IPS-20b (cell line): ENCODE results near the gene ZNF597.

Source experiments
- H3K27ac ChIP-seq: one replicate; pipeline ENCODE4 v1.5.1; 2013; ENCODE audit warnings: low read length
- H3K27me3 ChIP-seq: 2 replicates; pipeline ENCODE4 v1.6.1; 2013; ENCODE audit warnings: mild to moderate bottlenecking, low read length, inconsistent platforms; ENCODE audit not compliant: insufficient read depth
- H3K36me3 ChIP-seq: 2 replicates; pipeline ENCODE4 v1.6.1; 2013; ENCODE audit warnings: low read depth, mild to moderate bottlenecking, inconsistent platforms, low read length, moderate library complexity; ENCODE audit not compliant: insufficient read depth
- H3K4me1 ChIP-seq: 2 replicates; pipeline ENCODE4 v1.6.1; 2013; ENCODE audit warnings: mild to moderate bottlenecking, control low read depth, inconsistent platforms, low read length, moderate library complexity; ENCODE audit not compliant: insufficient read depth
- H3K4me3 ChIP-seq: 2 replicates; pipeline ENCODE4 v1.5.1; 2013; ENCODE audit warnings: mild to moderate bottlenecking, low read length, inconsistent platforms
- H3K9ac ChIP-seq: 2 replicates; pipeline ENCODE4 v1.6.1; 2013; ENCODE audit warnings: low read depth, mild to moderate bottlenecking, inconsistent platforms, low read length, moderate library complexity
- H3K9me3 ChIP-seq: 2 replicates; pipeline ENCODE4 v1.6.1; 2013; ENCODE audit warnings: mild to moderate bottlenecking, low read depth, low read length, inconsistent platforms; ENCODE audit not compliant: insufficient read depth

Gene ZNF597, protein sequence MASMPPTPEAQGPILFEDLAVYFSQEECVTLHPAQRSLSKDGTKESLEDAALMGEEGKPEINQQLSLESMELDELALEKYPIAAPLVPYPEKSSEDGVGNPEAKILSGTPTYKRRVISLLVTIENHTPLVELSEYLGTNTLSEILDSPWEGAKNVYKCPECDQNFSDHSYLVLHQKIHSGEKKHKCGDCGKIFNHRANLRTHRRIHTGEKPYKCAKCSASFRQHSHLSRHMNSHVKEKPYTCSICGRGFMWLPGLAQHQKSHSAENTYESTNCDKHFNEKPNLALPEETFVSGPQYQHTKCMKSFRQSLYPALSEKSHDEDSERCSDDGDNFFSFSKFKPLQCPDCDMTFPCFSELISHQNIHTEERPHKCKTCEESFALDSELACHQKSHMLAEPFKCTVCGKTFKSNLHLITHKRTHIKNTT

DNA sequence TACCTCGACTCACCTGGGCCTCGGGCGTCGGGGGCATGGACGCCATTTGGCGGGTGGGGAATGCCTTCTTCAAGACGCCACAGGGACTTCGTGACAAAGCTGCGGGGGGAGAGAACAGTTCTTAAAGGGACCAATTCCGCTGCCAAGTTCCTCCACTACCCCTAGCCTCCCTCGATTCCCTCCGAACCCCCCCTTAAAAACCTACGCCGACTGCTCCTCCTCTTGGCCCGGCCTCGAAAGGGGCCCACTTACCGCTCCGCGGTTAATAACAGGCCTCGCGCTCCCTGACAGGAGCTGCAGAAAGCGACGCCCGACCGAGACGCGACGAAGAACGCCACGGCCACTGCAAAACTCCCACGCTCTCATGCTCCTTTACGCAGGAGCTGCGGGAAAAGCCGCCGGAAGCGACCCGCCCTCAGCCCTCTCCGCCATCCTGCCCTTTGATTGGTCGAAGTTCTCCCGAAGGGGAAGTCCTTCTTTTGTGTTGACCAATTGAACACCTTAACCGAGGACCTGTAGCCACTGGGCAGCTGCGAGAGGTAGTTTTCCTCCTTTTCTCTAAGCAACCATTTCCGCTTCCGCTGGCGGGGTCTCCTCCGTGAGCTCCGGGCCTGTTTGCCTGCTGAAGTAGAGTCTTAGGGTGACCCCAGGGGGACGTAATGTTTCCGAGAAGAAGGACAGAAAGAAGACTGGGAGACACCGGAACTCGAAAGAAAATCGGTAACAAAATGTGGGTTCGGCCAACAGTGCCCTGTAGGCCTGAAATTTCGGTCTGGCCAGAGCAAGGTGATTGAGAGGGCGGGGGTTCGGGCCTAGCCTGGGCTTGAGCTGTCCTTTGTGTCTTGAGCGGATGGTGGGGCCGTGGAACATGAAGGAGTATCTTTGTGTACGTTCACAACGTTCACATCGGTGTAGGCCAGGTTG is at the start of gene ZNF597, which contains the start of gene NAA60:
Gene ZNF597 (minus strand): TSS at position 397 of the 924 bp plus-strand sequence. CDS start 351 bp downstream, at position 46.
Gene NAA60 (plus strand): TSS at position 573 of the 924 bp plus-strand sequence. CDS start 32,548 bp downstream, outside the sequence.
- peaks cover 12% of the 10 kb centered on the region; the same call in 1 of the 2 replicates for H3K36me3 ChIP-seq

DNA sequence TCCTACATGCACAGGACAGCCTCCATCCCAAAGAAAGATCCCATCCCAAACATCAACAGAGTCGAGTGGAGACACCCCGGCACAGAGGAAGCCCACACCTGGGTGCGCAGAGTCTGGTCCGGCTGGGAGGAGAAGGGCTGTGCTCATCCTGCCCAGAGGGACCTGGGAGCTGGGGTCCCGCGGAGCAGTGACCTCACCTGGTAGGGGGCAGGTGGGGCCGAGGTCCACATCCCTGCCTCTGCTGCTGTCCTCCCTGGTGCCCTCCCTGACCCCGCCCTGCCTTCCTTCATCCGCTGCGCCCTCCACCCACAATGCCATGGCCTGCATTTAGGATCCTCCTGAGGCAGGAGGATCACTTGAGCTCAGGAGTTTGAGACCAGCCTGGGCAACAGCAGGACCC is 49.1 kb upstream of the ZNF597 start:
- Histone ChIP-seq H3K4me1 (no peaks in the 10 kb centered on the region), H3K4me3 (no peak overlapping the region), H3K27me3 (no peaks in the 10 kb centered on the region), H3K9ac (no peak overlapping the region), H3K36me3 (no peaks in the 10 kb centered on the region), H3K9me3 (no peaks in the 10 kb centered on the region), H3K27ac (no peak overlapping the region)

More for the DNA sequence above, at the start of gene ZNF597, which contains the start of gene NAA60:
- Histone ChIP-seq H3K27ac (no peak within 1 kb of the TSS), H3K4me1 (no peaks in the 10 kb centered on the region), H3K9me3 (peaks cover 7% of the 10 kb centered on the region; the same call in 1 of the 2 replicates), H3K27me3 (no peaks in the 10 kb centered on the region), H3K9ac (peak within 1 kb of the TSS; percentile 69; the same call in 1 of the 2 replicates), H3K4me3 (peak within 1 kb of the TSS; percentile 88)

DNA sequence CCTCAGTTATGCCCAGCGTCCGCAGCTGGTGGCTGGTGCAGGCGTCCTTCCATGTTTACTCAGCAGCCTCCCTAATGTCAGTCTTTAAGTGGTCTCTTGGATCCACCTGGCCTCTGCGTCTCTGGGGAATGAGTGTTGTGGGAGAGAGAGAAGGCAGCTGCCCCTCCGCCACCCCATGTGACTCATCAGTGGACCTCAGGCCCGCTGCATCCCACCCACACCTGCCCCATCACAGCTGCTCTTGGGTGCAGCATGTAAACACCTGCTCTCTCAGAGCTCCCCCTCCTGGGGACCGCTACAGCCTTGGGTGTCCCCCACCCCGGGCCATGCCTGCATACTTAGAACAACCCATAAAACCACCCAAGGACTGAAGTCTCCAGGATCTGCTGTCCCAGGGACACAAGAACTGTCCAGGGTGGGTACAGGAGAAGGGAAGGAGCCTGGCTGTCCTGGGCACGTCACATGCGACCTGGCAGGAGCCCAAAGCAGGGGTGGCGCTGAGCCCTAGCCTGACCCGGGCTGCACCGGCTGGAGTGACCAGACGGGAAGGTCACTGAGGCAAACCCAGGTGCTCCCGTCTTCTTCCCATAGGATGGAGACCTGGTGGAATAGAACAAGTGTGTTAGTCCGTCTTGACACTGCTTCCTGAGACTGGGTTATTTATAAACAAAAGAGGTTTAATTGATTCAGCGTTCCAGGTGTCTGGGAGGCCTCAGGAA is 47.8 kb upstream of the ZNF597 start:
- H3K27me3 ChIP-seq, result no peaks in the 10 kb centered on the region
- H3K4me3 ChIP-seq, result no peak overlapping the region
- H3K4me1 ChIP-seq, result no peaks in the 10 kb centered on the region
- H3K9ac ChIP-seq, result no peak overlapping the region
- H3K9me3 ChIP-seq, result no peaks in the 10 kb centered on the region
- no peak overlapping the region for H3K27ac ChIP-seq
- H3K36me3 ChIP-seq, result no peaks in the 10 kb centered on the region

DNA sequence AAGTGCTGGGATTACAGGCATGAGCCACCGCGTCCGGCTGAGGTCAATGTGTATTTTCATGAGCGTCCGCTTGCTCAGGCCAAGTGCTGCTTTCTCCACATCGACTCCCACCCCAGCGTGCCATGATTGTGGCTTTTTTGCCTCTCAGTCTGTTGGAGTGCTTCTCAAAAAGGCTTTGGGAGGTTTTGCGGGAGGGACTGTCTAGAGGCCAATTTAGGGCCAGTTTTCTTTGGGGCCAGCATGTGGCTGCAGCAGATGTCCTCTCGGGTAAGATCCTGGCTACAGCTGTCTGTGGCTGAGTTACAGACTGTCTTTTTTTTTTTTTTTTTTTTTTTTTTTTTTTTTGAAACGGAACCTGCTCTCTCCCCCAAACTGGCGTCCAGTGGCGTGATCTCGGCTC is 45.5 kb upstream of the ZNF597 start:
- H3K36me3 ChIP-seq, result peaks cover 16% of the 10 kb centered on the region
- no peak overlapping the region for H3K9ac ChIP-seq
- H3K27ac ChIP-seq, result no peak overlapping the region
- H3K27me3 ChIP-seq, result no peaks in the 10 kb centered on the region
- no peak overlapping the region for H3K4me3 ChIP-seq
- no peaks in the 10 kb centered on the region for H3K4me1 ChIP-seq
- no peaks in the 10 kb centered on the region for H3K9me3 ChIP-seq

DNA sequence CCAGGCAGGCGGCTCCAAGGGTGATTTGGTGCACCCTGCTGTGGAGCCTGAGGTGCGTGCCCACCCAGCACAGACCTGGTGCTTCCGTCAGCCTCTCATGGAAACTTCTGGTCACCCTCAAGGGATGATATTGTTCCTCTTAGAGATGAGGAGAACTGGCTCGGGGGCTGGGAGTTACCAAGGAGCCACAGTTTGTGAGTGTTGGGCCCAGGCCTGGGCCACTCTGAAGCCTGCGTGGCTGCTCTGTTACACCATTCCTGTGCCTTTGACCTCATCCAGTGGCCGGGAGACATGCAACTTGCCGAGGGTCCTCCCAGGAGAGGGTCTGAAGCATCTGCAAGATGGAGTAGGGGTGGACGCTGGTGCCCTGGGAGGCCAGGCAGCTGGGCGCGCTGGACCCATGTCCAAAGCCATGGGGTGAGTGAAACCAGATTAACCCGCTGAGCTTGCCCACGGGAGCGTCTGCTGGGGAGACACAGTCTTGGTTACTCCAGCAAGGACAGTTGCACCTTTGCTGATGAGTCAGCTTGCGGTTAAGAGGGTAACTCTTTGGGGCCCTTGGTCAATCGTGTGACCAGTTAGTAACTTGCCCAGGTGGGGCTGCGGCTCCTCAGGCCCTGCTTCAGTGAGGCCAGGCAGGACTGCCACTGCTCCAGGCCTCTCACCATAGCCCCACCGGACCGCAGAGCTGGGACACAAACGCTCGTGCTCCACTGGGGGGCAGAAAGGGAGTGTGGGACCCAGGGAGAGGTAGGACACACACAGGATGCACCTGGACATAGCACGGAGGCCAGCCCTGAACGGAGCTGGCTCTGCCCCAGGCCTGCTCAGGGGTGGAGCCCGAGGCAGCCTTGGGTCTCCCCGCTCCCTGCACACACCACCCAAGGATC is 44.5 kb upstream of the ZNF597 start:
- no peaks in the 10 kb centered on the region for H3K27me3 ChIP-seq
- no peaks in the 10 kb centered on the region for H3K9me3 ChIP-seq
- no peaks in the 10 kb centered on the region for H3K4me1 ChIP-seq
- no peak overlapping the region for H3K9ac ChIP-seq
- H3K27ac ChIP-seq, result no peak overlapping the region
- H3K36me3 ChIP-seq, result peaks cover 26% of the 10 kb centered on the region
- H3K4me3 ChIP-seq, result no peak overlapping the region

DNA sequence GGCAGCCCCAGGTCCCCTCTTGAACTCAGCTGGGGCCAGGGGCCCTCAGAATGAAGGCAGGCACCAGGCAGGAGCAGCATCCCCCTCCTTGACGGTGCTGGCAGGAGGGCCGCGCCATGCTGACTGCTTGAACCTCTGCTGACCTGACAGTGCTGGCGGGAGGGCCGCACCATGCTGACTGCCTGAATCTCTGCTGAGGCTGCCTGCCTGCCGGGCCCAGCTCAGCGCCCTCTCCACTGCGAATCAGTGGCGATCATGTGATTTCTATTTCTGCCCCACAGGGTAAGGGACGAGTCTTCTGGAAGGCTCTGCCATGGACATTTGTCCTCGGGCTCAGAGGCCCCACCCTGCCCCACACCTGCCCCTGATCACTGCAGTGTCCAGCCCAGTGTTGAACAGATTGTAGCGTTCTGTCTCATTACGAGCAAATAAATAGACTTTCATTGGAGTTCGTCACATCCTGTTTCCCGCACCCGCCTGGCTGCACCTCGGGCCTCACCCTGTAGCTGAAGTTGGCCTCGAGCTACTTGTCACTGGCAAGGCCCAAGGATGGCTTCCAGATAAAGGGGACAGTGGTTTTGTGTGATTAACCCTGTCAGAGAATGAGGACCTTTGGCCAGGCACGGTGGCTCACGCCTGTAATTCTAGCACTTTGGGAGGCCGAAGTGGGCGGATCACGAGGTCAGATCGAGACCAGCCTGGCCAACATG is 43.4 kb upstream of the ZNF597 start:
- H3K27ac ChIP-seq, result no peak overlapping the region
- no peak overlapping the region for H3K4me3 ChIP-seq
- no peaks in the 10 kb centered on the region for H3K27me3 ChIP-seq
- peaks cover 35% of the 10 kb centered on the region for H3K36me3 ChIP-seq
- no peak overlapping the region for H3K9ac ChIP-seq
- no peaks in the 10 kb centered on the region for H3K9me3 ChIP-seq
- no peaks in the 10 kb centered on the region for H3K4me1 ChIP-seq

DNA sequence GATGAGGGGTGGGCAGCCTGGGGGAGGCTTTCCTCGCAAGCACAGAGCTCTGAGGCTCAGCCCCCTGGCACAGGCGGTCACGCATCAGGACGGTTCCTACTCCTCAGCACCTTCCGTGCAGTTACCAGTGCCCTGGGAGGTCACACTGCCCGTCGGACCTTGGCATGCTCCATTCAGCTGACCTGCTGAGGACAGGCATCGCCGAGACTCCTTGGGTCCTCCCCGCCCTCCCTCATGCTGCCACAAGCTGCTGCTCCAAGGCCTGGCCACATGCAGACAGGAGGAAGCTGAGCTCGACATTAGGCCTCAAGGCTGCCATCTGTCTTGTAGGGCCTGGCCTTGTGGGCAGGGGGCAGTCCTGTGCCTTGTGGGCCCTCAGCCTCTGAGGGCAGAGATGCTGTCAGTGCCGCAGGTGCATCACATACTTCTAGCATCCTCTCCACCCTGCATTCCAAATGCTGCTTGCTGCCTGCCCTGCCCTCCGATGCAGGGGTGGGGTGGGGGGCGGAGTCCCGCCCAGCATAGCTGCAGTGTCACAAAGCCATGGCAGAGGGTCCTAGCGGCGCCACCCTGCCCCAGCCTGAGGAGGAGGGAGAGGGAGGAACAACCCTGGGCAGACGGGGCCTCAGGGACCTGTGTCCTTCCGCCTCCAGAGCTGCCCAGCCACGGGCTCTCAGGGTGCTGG is 42.7 kb upstream of the ZNF597 start:
- H3K9ac ChIP-seq, result no peak overlapping the region
- H3K4me3 ChIP-seq, result no peak overlapping the region
- H3K4me1 ChIP-seq, result no peaks in the 10 kb centered on the region; the same call in 1 of the 2 replicates
- H3K27ac ChIP-seq, result no peak overlapping the region
- no peaks in the 10 kb centered on the region for H3K9me3 ChIP-seq
- peaks cover 42% of the 10 kb centered on the region for H3K36me3 ChIP-seq
- no peaks in the 10 kb centered on the region for H3K27me3 ChIP-seq

DNA sequence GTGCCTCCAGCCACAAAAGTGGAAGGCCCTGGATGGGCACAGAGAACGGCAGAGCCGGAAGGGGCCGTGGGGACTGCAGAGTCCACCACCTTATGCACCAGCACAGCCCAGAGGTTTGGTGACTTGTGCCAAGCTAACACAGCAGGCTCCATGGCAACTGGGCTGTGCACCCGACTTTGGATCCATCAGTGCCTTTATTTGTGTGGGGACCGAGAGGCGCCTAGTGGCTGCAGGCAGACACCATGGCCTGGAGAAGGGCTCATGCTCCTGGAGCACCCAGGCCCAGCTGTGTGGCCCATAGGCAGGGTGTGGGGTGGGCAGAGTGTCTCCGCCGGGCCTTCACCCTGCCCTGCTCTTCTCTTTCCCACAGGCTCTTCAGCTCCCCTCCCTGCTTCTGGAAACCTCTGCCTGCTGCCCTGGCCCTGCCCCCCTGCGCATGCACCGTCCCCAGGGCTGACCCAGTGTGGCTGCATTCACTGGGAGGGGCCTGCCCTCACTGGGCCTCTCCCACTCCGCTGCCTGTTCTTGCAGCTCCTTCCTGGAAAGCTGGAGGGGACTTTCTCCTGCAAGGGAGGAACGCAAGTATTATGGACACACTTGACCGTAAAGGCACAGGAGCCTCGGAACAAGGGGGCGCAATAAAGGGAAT is 41.9 kb upstream of the ZNF597 start:
- peaks cover 43% of the 10 kb centered on the region for H3K36me3 ChIP-seq
- H3K27me3 ChIP-seq, result no peaks in the 10 kb centered on the region
- no peak overlapping the region for H3K9ac ChIP-seq
- H3K9me3 ChIP-seq, result no peaks in the 10 kb centered on the region
- H3K4me3 ChIP-seq, result no peak overlapping the region
- no peaks in the 10 kb centered on the region; the same call in 1 of the 2 replicates for H3K4me1 ChIP-seq
- no peak overlapping the region for H3K27ac ChIP-seq

DNA sequence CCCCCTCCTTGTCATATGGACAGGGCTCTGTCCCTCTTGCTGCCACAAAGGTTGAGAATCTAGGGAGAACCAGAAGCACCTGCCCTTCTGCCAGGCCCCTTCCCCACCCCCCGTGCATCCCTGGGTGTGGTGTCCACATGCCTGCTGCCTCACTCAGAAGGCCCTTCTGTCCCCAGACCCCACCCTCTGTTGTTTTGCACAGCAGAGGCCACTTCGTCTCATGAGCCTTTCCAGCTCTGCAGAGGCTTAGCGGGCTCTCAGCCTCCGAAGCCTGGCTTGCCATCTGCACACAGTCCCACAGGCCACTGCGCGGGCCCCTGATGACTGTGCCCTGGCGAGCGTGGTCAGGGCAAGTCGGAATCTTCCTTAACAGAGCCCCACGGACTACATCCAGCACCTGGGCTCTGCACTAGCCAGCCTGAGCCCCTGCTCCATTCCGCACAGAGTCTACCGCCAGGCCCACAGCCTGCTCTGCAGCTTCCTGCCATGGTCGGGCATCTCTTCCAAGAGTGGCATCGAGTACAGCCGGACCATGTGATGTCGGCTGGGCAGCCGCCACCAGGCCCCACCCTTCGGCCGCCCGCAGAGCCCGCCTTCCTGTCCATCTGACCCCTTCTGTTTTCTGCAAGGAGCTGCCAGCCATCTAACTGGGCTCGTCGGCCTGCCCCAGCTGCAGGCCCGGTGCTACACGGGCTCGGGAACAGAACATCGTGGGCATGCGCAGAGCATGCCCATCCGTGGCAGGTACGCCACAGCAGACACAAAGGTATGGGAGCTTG is 41.2 kb upstream of the ZNF597 start:
- H3K27me3 ChIP-seq, result no peaks in the 10 kb centered on the region
- H3K4me3 ChIP-seq, result no peak overlapping the region
- no peaks in the 10 kb centered on the region for H3K9me3 ChIP-seq
- H3K4me1 ChIP-seq, result no peaks in the 10 kb centered on the region; the same call in 1 of the 2 replicates
- no peak overlapping the region for H3K9ac ChIP-seq
- no peak overlapping the region for H3K27ac ChIP-seq
- H3K36me3 ChIP-seq, result peaks cover 43% of the 10 kb centered on the region
